IPS-18c (cell line): ENCODE measurements around the gene C22orf15.
A peak's percentile ranks its signal among the peaks of the same experiment; 100 is the strongest.

Experiments
- H3K4me3 ChIP-seq: 2 replicates; pipeline ENCODE4 v1.7.0; 2013; ENCODE audit warnings: low read depth, mild to moderate bottlenecking, low read length, moderate library complexity; ENCODE audit not compliant: insufficient read depth
- H3K9me3 ChIP-seq: one replicate; pipeline ENCODE4 v1.6.1; 2013; ENCODE audit warnings: mild to moderate bottlenecking, low read length, moderate library complexity; ENCODE audit not compliant: control insufficient read depth, insufficient read depth

The C22orf15 gene

GRCh38 chr22:23744485-23744884 is 18.3 kb upstream of the C22orf15 start:
- no peak overlapping the region for H3K4me3 ChIP-seq
- H3K9me3 ChIP-seq: no peaks in the 10 kb centered on the region

- Histone ChIP-seq H3K4me3 (no peak overlapping the region), H3K9me3 (no peaks in the 10 kb centered on the region)
Measured at GRCh38 chr22:23745791-23746190, 17.0 kb upstream of the C22orf15 start.

- Histone ChIP-seq H3K9me3 (peaks cover 2% of the 10 kb centered on the region), H3K4me3 (peak overlapping the region; percentile 17; the same call in 1 of the 2 replicates)
Measured at GRCh38 chr22:23749841-23750301, 12.9 kb upstream of the C22orf15 start.

DNA sequence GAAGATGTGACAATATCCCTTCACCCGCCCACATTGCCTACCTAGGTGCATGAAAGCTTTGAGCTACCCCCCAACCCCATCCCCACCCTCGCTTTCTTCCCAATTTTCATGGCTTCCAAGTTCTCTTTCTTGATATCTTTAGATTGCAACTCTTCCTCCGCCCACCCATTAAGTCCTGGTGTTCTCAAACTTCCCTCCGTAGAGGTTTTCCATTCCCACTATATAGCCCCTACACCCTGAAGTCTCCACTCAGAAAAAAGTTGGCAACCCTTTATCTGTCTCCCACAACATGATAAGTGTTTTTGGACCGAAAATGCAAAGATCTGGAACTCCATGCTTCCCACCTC is 12.4 kb upstream of the C22orf15 start:
- H3K4me3 ChIP-seq: peak overlapping the region; percentile 81

DNA sequence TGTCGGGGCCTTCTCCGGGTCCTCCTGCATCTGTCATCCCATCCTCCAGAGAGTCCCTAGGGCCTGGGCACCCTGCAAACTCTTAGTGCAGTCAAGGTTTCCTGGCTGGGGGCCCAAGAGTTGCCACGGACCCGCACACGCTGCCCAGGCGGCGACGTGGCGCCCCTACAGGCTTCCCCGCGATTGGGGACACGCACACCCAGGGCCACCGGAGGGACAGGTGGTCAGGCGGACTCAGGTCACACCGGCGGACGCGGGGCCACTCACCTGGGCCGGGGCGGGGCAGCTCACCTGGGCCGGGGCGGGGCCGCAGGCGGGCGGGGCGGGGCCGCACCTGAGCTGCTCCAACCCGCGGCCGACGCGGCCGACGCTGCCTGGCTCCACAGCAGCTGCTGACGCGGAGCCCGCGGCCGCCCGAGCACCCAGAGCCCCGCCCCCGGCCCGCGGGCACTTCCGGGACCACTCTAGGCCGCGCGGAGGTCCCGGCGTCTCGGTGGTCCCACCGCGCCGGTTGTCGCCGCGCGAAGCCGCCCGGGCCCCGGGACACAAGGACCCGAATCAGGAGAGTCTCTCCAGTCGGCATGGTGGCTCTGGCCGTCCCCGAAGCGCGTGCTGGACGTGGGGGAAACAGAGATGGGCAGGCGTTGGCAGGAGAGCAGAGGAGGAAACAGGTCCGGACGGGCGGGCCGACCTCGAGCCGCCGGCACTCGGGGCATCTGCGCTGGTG is 11.9 kb upstream of the C22orf15 start, which contains the start of gene ZNF70:
Gene ZNF70 (minus strand): TSS at position 399 of the 727 bp plus-strand sequence. CDS start 5,972 bp downstream, outside the sequence.
- H3K4me3 ChIP-seq: peak within 1 kb of the TSS; percentile 93
- peaks cover 2% of the 10 kb centered on the region for H3K9me3 ChIP-seq

More for the DNA sequence above, 12.4 kb upstream of the C22orf15 start:
- H3K9me3 ChIP-seq: peaks cover 2% of the 10 kb centered on the region

DNA sequence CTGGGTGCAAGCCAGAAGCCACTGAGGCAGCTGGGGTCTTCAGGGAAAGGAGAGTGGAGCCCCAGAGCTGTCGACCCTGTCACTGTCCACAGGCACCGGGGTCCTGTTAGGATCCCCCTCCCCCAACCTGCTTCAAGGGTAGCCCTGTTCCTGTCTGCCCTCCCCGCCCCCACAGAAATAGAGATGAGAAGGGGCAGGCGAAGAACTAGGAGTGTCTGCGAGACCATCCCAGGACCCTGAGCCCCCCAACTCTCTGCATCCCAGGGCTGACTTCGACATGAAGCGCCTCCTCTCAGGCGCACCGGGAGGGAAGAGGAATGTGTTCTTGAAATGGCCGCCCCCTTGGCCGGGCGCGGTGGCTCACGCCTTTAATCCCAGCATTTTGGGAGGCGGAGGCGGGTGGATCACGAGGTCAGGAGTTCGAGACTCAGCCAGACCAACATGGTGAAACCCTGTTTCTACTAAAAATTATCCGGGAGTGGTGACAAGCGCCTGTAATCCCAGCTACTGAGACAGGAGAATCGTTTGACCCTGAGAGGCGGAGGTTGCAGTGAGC is 11.3 kb upstream of the C22orf15 start:
- Histone ChIP-seq H3K4me3 (peak overlapping the region; percentile 93), H3K9me3 (peaks cover 2% of the 10 kb centered on the region)

DNA sequence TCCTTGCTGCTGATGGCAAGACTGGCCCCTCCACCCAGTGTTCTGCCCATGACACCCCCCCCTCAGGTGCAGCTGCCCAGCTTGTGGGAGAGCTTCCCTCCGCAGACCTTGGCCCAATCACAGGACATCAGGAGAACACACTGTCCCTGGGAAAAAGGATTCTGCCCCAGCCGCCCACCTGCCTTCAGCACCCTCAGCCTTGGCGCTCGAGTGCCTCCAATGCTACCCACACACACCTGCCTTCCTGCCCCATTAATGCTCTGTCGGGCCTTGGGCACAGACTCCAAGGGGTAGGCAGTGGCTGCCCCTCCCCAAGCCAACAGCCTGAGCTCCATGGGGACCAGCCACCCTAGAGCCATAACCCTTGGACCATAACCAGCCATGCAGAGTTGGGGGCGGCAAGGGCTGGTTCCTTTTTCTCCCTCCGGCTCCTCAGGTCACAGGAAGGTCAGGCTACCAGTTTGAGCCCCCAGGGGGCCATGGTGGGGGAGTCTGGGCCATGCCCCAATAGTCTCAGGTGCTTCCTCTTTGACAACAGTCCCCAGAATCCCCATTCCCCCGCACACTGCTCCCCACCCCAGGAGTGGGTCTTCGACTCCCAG is 10.6 kb upstream of the C22orf15 start:
- Histone ChIP-seq H3K4me3 (peak overlapping the region; percentile 93; the same call in 1 of the 2 replicates), H3K9me3 (peaks cover 2% of the 10 kb centered on the region)

DNA sequence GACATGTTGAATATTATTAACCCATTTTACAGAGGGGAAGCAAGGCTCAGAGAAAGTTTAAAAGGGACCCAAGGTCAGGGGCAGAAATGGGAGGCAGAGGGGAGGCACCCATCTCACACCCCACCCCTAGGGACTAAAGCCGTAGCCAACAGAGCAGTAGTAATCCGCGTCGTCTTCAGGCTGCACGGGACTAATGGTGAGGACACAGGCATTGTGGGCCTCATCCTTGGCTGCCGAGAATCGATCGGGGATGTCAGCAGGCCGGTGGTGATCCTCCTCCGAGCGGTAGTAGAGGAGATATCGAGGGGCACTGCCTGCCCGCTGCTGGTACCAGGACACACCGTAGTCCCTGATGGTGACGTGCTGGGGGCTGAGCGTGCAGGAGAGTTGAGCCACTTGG is 10.0 kb upstream of the C22orf15 start:
- Histone ChIP-seq H3K9me3 (peaks cover 2% of the 10 kb centered on the region), H3K4me3 (no peak overlapping the region)

DNA sequence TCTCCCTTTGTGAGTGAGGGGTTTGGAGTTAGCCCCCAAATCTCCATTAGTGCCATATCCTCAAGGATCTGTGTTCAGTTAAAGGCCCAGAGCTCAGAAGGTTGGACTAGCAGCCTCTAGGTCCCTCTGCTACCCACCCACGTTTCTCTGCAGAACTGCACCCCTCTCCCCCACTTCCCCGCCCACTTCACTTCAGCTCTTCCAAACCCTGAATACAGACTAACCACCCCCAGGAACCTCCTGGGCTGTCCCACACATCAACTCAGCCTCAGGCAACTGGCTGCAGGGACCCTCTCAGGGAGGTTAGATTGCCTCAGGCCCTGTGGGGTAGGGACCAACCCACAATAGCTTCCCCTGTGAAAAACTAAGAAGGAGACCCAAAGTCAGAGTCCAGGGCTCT is 9.4 kb upstream of the C22orf15 start:
- H3K4me3 ChIP-seq: no peak overlapping the region

DNA sequence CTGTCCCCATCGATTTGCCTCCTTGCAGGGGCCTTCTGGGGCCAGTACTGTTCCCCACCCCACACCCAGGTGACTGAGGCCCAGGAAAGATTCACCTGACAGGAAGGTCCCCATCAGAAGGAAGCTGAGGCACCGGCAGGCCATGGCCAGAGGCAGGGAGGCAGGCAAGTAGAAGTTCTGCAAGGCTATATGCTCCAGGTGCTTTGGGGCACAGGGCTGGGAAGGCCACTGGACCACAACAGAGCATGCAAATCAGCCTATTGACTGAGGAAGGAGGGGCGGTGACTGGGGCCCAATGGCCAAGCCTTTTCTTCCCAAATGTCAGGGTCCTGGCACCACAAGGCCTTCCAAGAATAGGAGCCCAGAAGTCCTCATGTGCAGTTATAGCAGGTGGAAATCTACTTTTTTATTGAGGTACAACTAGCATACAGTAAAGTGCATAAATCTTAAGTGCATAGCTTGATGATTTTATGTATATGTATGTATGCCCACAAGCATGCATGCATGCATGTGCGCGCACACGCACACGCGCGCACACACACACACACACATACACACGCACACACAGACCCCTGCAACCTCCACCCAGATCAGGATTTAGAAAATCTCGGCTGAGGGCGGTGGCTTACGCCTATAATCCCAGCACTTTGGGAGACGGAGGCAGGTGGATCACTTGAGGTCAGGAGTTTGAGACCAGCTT is 8.4 kb upstream of the C22orf15 start, which contains the start of gene VPREB3:
Gene VPREB3 (minus strand): TSS at position 206 of the 700 bp plus-strand sequence. CDS start 62 bp downstream, at position 144.
- Histone ChIP-seq H3K4me3 (no peak within 1 kb of the TSS), H3K9me3 (peaks cover 2% of the 10 kb centered on the region)

More for the DNA sequence above, 9.4 kb upstream of the C22orf15 start:
- H3K9me3 ChIP-seq: peaks cover 2% of the 10 kb centered on the region

DNA sequence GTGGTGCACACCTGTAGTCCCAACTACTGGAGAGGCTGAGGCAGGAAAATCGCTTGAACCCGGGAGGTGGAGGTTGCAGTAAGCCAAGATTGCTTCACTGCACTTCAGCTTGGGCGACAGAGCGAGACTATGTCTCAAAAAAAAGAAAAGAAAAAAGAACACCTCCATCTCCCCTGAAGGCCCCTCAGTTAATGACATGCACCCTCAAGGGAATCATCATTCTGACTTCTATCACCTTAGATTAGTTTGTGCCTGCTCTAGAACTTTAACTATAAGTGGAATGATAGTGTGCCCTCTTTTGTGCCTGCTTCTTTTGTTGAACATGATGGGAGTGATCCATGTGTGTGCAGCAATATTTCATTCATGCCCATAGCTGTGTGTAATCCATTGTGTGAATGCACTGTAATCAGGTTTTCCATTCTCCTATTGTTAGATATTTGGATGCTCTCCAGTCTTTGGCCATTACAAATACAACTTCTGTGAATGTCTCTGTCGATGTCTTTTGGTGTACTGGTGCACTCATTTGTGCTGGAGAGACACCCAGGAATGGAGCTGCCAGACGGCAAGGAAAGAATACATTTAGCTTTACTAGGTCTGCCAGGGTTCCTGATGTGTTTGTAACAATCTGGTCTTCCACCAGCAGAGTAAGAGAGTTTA is 7.7 kb upstream of the C22orf15 start:
- peaks cover 2% of the 10 kb centered on the region for H3K9me3 ChIP-seq
- H3K4me3 ChIP-seq: no peak overlapping the region

DNA sequence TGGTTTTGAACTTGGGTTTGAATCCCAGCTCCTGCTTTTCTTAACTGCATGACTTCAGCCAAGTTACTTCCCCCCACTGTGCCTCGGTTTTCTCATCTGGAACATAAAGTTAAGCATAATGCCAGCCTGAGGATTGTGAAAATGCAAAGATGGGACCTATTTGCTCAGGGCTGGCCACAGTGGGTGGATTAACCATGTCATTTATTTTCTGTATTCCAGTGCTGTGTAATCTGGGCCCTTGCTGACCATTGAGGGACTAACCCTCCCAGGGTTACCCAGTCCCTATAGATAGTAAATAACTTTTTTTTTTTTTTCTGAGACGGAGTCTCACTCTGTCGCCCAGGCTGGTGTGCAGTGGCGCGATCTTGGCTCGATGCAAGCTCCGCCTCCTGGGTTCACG is 7.1 kb upstream of the C22orf15 start:
- H3K9me3 ChIP-seq: peaks cover 2% of the 10 kb centered on the region
- H3K4me3 ChIP-seq: no peak overlapping the region

DNA sequence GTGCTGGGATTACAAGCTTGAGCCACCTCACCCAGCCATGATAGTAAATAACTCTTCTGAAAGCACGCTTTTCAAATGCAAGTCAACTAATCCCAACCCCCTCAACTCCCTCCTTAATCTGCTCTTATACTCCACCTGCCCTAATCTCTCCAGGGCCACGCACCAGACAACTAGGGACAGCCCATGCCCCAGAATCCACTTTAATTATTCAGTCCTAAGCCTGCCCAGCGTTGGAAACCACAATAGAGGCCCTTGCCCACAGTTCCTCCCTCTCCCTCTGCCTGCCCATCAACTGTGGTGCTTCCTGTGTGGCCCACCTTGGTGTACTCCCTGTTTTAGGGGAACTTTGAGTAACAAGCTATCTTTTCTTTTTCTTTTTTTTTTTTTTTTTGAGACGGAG is 5.9 kb upstream of the C22orf15 start:
- no peak overlapping the region for H3K4me3 ChIP-seq
- peaks cover 2% of the 10 kb centered on the region for H3K9me3 ChIP-seq

GRCh38 chr22:23759566-23759965 is 3.2 kb upstream of the C22orf15 start:
- no peaks in the 10 kb centered on the region for H3K9me3 ChIP-seq
- H3K4me3 ChIP-seq: no peak overlapping the region

- H3K4me3 ChIP-seq: no peak overlapping the region
- H3K9me3 ChIP-seq: no peaks in the 10 kb centered on the region
Measured at GRCh38 chr22:23760056-23760455, 2.7 kb upstream of the C22orf15 start.

- no peaks in the 10 kb centered on the region for H3K9me3 ChIP-seq
- no peak overlapping the region for H3K4me3 ChIP-seq
Measured at GRCh38 chr22:23763579-23763945, 772 bp downstream of the C22orf15 start.

DNA sequence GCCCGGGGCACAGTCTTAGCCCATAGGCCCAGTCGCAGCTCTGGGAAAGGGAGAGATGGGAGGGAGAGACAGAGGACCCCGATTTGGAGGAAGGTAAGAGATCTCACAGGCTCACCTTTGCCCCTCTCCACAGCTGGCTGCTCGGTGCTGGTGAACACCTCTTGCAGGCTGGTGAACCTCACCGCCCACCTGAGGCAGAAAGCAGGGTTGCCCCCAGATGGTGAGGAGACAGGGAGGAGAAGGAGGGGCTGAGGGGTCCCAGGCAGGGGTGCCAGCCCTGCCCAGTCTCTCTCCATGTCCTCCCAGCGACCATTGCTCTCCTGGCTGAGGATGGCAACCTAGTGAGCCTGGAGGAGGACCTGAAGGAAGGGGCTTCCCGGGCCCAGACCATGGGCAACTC is 1.2 kb downstream of the C22orf15 start:
- H3K4me3 ChIP-seq: no peak overlapping the region
- H3K9me3 ChIP-seq: no peaks in the 10 kb centered on the region
